PFSK-1 (cell line): ENCODE results near the gene SGK1.

Experiments used
- REST ChIP-seq, 2 experiments: IDR thresholded peaks; 2 replicates each; pipeline versions ENCODE4 v1.6.1 to v1.8.0; 2011 to 2012; ENCODE audit warnings: low read depth in 2 of 2, low read length in 2 of 2, control low read depth in 1 of 2, inconsistent platforms in 1 of 2, mild to moderate bottlenecking in 1 of 2, moderate library complexity in 1 of 2; ENCODE audit not compliant: insufficient read depth in 1 of 2
- TAF1 ChIP-seq: IDR thresholded peaks from 2 replicates; pipeline ENCODE4 v1.6.1; 2012; ENCODE audit warnings: low read length, control low read depth, borderline replicate concordance; ENCODE audit not compliant: insufficient read depth

GRCh38 chr6:134196568-134197193 is 121.2 kb downstream of the SGK1 start:
- TF ChIP-seq TAF1 (no peak), REST (IDR thresholded peaks at IDR 0.05; ENCODE audit: insufficient read depth in 1 of 2, low read depth in 2 of 2, low read length in 2 of 2) (no peak)
